Measurements from ENCODE around the gene COG3.

- no peak for TF ChIP-seq TCF7L2 (IDR thresholded peaks at IDR 0.05; ENCODE audit: borderline replicate concordance, extremely low read depth, insufficient read depth, insufficient read length)
- TF ChIP-seq CTCF (IDR thresholded peaks at IDR 0.05 in 2 of 3, conservative IDR thresholded peaks at IDR 0.05 in 1 of 3; ENCODE audit: borderline replicate concordance in 1 of 3, insufficient read depth in 1 of 3, low read depth in 2 of 3, low read length in 2 of 3), result no peak
These were observed 47.4 kb downstream of the COG3 start for GRCh38 chr13:45512098-45512496.
